A673 (cell line): ENCODE measurements around the gene PSMB2.

Experiments used
- EZH2 ChIP-seq: fragments of 200-600 bp; sonication (generic); IDR thresholded peaks from 2 replicates; pipeline ENCODE4 v1.6.1; 2017; ENCODE audit warnings: borderline replicate concordance, low read depth, mild to moderate bottlenecking, mixed read lengths, antibody characterized with exemption, low read length; ENCODE audit not compliant: poor library complexity, severe bottlenecking
- TF ChIP-seq, protein P1 (sequence below): fragments of 300-800, 200-600 bp; sonication (generic); conservative IDR thresholded peaks from 2 replicates; pipeline ENCODE4 v1.5.1; 2017; ENCODE audit warnings: low read depth, mild to moderate bottlenecking, antibody characterized with exemption, low read length, moderate library complexity, mixed read lengths

DNA sequence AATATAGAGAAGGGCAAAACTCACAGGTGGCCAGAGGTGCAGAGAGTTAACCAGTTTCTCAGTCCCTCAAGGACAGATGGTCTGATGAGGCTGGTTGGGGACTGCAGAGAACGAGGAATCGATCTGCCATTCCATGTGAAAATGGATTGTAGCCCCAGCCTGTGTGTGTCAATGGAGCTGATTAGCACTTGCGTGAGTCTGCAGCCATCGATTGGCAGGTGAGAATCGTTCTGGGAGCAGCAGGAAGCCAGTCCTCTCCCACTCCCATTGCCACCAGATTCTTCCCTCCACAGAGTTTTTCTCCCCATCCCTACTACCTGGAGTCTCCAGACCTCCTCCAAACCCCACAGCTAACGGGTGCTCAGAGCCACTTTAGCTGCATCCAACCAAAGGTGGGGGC is 18.3 kb upstream of the PSMB2 start:
- TF ChIP-seq, protein P1, sequence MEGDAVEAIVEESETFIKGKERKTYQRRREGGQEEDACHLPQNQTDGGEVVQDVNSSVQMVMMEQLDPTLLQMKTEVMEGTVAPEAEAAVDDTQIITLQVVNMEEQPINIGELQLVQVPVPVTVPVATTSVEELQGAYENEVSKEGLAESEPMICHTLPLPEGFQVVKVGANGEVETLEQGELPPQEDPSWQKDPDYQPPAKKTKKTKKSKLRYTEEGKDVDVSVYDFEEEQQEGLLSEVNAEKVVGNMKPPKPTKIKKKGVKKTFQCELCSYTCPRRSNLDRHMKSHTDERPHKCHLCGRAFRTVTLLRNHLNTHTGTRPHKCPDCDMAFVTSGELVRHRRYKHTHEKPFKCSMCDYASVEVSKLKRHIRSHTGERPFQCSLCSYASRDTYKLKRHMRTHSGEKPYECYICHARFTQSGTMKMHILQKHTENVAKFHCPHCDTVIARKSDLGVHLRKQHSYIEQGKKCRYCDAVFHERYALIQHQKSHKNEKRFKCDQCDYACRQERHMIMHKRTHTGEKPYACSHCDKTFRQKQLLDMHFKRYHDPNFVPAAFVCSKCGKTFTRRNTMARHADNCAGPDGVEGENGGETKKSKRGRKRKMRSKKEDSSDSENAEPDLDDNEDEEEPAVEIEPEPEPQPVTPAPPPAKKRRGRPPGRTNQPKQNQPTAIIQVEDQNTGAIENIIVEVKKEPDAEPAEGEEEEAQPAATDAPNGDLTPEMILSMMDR: no peak
- TF ChIP-seq EZH2: no peak
